HepG2 (cell line): ENCODE measurements around the gene DNAJA1. TPM values are rescaled to one million over a fixed set of nuclear protein-coding genes. Genes with fewer than 3 reads are reported as not detected.

ENCODE experiments used
- ATAC-seq: fragments of 200-7000 bp; cut with Tn5 transposase; 3 replicates; pipeline ENCODE4 v1.9.1; 2020; ENCODE audit warnings: mild to moderate bottlenecking, moderate library complexity
- BruUV-seq: library from RNA; stranded (reverse); fragments of 400-500 nt; replicated peaks from 2 replicates; lab custom pipeline; 2021; lab: Mats Ljungman, UMichigan
- CTCF ChIA-PET: fragments of 300-600 bp; formaldehyde crosslinking; extraction: SDS; loops from one replicate; lab custom pipeline; 2021; ENCODE audit warnings: low total read pairs, inconsistent platforms, low intra/inter-chr PET ratio; lab: Yijun Ruan, JAX
- POLR2A ChIA-PET: fragments of 350-600 bp; sonication (Branson Sonifier 250); formaldehyde crosslinking; loops from one replicate; lab custom pipeline; 2020; ENCODE audit warnings: antibody characterized with exemption, inconsistent platforms; lab: Yijun Ruan, JAX
- DNase-seq: peaks from one replicate; pipeline ENCODE4 v3.0.0-alpha.2; 2015; ENCODE audit warnings: low spot score
- FAIRE-seq: peaks from 3 replicates; lab custom pipeline; 2011; peaks lifted over from hg19 to GRCh38; lab: Jason Lieb, UNC
- H2AFZ ChIP-seq: one replicate; pipeline ENCODE4 v1.6.1; 2011; ENCODE audit warnings: low read length, inconsistent platforms
- H3K27ac ChIP-seq: fragments of 300-600 bp; 3 replicates; pipeline ENCODE4 v1.8.0; 2011; ENCODE audit warnings: mixed run types, mild to moderate bottlenecking, mixed read lengths, low read length, inconsistent platforms; ENCODE audit not compliant: insufficient read depth; ENCODE audit errors: extremely low read length
- H3K27me3 ChIP-seq, 2 experiments: fragments of 200-600 bp in 1 of 2; 2 replicates in 1 of 2; 3 replicates in 1 of 2; pipeline versions ENCODE4 v1.6.0 to v1.8.0; 2011; ENCODE audit warnings: low read length in 2 of 2, mild to moderate bottlenecking in 2 of 2, moderate library complexity in 2 of 2, inconsistent platforms in 1 of 2; ENCODE audit not compliant: insufficient read depth in 2 of 2, control insufficient read depth in 1 of 2
- H3K36me3 ChIP-seq, 2 experiments: fragments of 200-600 bp in 1 of 2; replicated peaks in 1 of 2; 2 replicates in 1 of 2; 3 replicates in 1 of 2; pipeline versions ENCODE4 v1.5.1 to v1.8.0; 2011; ENCODE audit warnings: low read length in 2 of 2, inconsistent platforms in 1 of 2; ENCODE audit not compliant: insufficient read depth in 2 of 2, control insufficient read depth in 1 of 2
- H3K4me1 ChIP-seq: 2 replicates; pipeline ENCODE4 v1.5.1; 2012; ENCODE audit warnings: low read length, inconsistent platforms; ENCODE audit not compliant: insufficient read depth
- H3K4me2 ChIP-seq: 2 replicates; pipeline ENCODE4 v1.6.0; 2011; ENCODE audit warnings: low read depth, low read length, inconsistent platforms
- H3K4me3 ChIP-seq, 3 experiments: fragments of 200-600 bp in 1 of 3; sonication (generic), shearing (Covaris generic) in 1 of 3; replicated peaks in 1 of 3; 2 replicates each; pipeline ENCODE4 v1.5.1; 2011 to 2016; ENCODE audit warnings: low read length in 3 of 3, inconsistent platforms in 2 of 3, low read depth in 2 of 3, mild to moderate bottlenecking in 2 of 3, control low read depth in 1 of 3, mixed read lengths in 1 of 3; ENCODE audit not compliant: insufficient read depth in 1 of 3
- H3K79me2 ChIP-seq: one replicate; pipeline ENCODE4 v1.6.1; 2011; ENCODE audit warnings: low read length, inconsistent platforms; ENCODE audit not compliant: insufficient read depth
- H3K9ac ChIP-seq: 2 replicates; pipeline ENCODE4 v1.6.0; 2011; ENCODE audit warnings: mild to moderate bottlenecking, low read depth, low read length, inconsistent platforms; ENCODE audit not compliant: insufficient read depth
- H3K9me3 ChIP-seq: 2 replicates; pipeline ENCODE4 v1.5.1; 2012; ENCODE audit warnings: mild to moderate bottlenecking, low read length
- H4K20me1 ChIP-seq: 2 replicates; pipeline ENCODE4 v1.6.0; 2011; ENCODE audit warnings: inconsistent platforms, mild to moderate bottlenecking, low read length, moderate library complexity; ENCODE audit not compliant: insufficient read depth
- EEA1 ChIP-seq: sonication (generic); formaldehyde crosslinking; IDR thresholded peaks from 2 replicates; pipeline ENCODE4 v1.5.1; 2020; ENCODE audit warnings: mild to moderate bottlenecking, missing genetic modification reagents, borderline replicate concordance
- FOXO4 ChIP-seq: sonication (generic); formaldehyde crosslinking; conservative IDR thresholded peaks from 2 replicates; pipeline ENCODE4 v1.8.1; 2023; ENCODE audit warnings: missing genetic modification reagents
- GFI1 ChIP-seq: sonication (generic); formaldehyde crosslinking; IDR thresholded peaks from 2 replicates; pipeline ENCODE4 v1.5.0; 2020; ENCODE audit warnings: missing genetic modification reagents, mild to moderate bottlenecking, borderline replicate concordance
- JUNB ChIP-seq: sonication (generic); formaldehyde crosslinking; IDR thresholded peaks from 2 replicates; pipeline ENCODE4 v1.8.0; 2022; ENCODE audit warnings: missing genetic modification reagents, mild to moderate bottlenecking, borderline replicate concordance
- RBFOX2 ChIP-seq: fragments of 200-400 bp; formaldehyde crosslinking; IDR thresholded peaks from 2 replicates; pipeline ENCODE4 v1.6.1; 2017; ENCODE audit warnings: low read depth, mild to moderate bottlenecking, low read length
- SRSF1 ChIP-seq: fragments of 200-400 bp; formaldehyde crosslinking; optimal IDR thresholded peaks from 2 replicates; pipeline ENCODE3; 2017; ENCODE audit warnings: mild to moderate bottlenecking, low read depth, low read length, moderate library complexity
- TCF7L2 ChIP-seq: IDR thresholded peaks from 2 replicates; pipeline ENCODE4 v1.6.1; 2011; ENCODE audit warnings: mild to moderate bottlenecking, low read depth, low read length, moderate library complexity
- TOE1 ChIP-seq: sonication (generic); formaldehyde crosslinking; IDR thresholded peaks from 2 replicates; pipeline ENCODE4 v1.4.0; 2020; ENCODE audit warnings: mild to moderate bottlenecking, missing genetic modification reagents
- ZNF441 ChIP-seq: sonication (generic); formaldehyde crosslinking; IDR thresholded peaks from 2 replicates; pipeline ENCODE4 v1.7.0; 2021; ENCODE audit warnings: missing genetic modification reagents, borderline replicate concordance
- ZNF724P ChIP-seq: sonication (generic); formaldehyde crosslinking; IDR thresholded peaks from 2 replicates; pipeline ENCODE4 v1.8.0; 2022; ENCODE audit warnings: missing genetic modification reagents, borderline replicate concordance
- ZNF770 ChIP-seq: sonication (generic); formaldehyde crosslinking; IDR thresholded peaks from 2 replicates; pipeline ENCODE4 v1.5.0; 2020; ENCODE audit warnings: mild to moderate bottlenecking, missing genetic modification reagents
- ZNF777 ChIP-seq: sonication (generic); formaldehyde crosslinking; IDR thresholded peaks from 2 replicates; pipeline ENCODE4 v1.4.0; 2020; ENCODE audit warnings: missing genetic modification reagents
- WGBS: methylation state at CpG from one replicate; pipeline ENCODE4 v1.1.6; 2017; ENCODE audit warnings: low lambda C conversion rate; 5-methylcytosine and 5-hydroxymethylcytosine counted together
- in situ Hi-C: cut with HindIII; loops from 2 replicates; pipeline ENCODE4 v1.10.0; 2017; ENCODE audit warnings: low pct_unique_long_range_greater_than_20kb; ENCODE audit not compliant: extremely low pct_ligation_motif_present
- intact Hi-C: fragments of 100-400 bp; cut with micrococcal nuclease; formaldehyde crosslinking; loops from one replicate; pipeline ENCODE4 v1.10.0; 2022; ENCODE audit not compliant: unreplicated experiment
- polyA plus RNA-seq, 8 experiments: library from polyadenylated mRNA; depleted of rRNA in 3 of 8; stranded (reverse) in 7 of 8; unstranded in 1 of 8; fragments of >200 nt; fragmentation: Illumina TruSeq in 4 of 8; extraction: Trizol in 4 of 8; gene quantifications; 2 replicates each; pipeline versions ENCODE4 v1.2.1 to v1.2.3, GENCODE V29; 2011 to 2016; ENCODE audit warnings: low read depth in 4 of 8, missing spikeins in 1 of 8, mixed read lengths in 1 of 8; ENCODE audit not compliant: insufficient read depth in 1 of 8
- total RNA-seq, 5 experiments: library from RNA; depleted of rRNA; stranded (reverse); fragments of >200 nt; fragmentation: Illumina TruSeq; extraction: Trizol; gene quantifications; 2 replicates each; pipeline ENCODE4 v1.2.3, GENCODE V29; 2016; ENCODE audit warnings: low read depth in 1 of 5

Gene DNAJA1
- total and polyA plus RNA-seq, 2 of the 13 experiments (the other 11 are each of a cell fraction or from before 2014, with no cell fraction given) = 95.9 to 306 TPM

- ATAC-seq (no peak), DNase-seq (no peak), FAIRE-seq (no peak)
- Histone ChIP-seq H3K9ac (peak overlapping the region; percentile 100), H2AFZ (no peak overlapping the region), H3K9me3 (no peaks in the 10 kb centered on the region), H4K20me1 (peaks cover 29% of the 10 kb centered on the region), H3K27ac (peak overlapping the region; percentile 96), H3K36me3 (peaks cover 5 to 14% of the 10 kb centered on the region in 2 experiments; a peak in 3 of 5 replicates), H3K27me3 (no peaks in the 10 kb centered on the region; a peak in 2 of 5 replicates), H3K4me3 (peak overlapping the region; percentile 98 to 100 (median 100); a peak in 5 of 6 replicates), H3K79me2 (peaks cover 67% of the 10 kb centered on the region), H3K4me1 (peaks cover 49% of the 10 kb centered on the region), H3K4me2 (peak overlapping the region; percentile 92)
- whole genome bisulfite sequencing = 87% methylated on average over 4 of the region's 4 CpGs
- ChIA-PET CTCF (no interaction called here), POLR2A (interaction anchor here (1.6 to 3.3 kb wide), 2 partner anchors 10 to 473 kb away, joined by 9 to 38 read pairs; no protein-coding TSS in a partner anchor)
- 0 out of 2 replicates have a peak, but pooled peaks have one; percentile 40 for TF ChIP-seq RBFOX2
- TF ChIP-seq TCF7L2 = no peak
- intact Hi-C loops (loop anchor here (2.0 kb wide), 1 partner anchor 23 kb away; the partner anchor contains the start of gene APTX), in situ Hi-C loops (no loop called here)
- TSS peak; percentile 61 for BruUV-seq
Observed at GRCh38 chr9:33023661-33024060, 1.4 kb upstream of the DNAJA1 start.

GRCh38 chr9:33024126-33024965, 727 bp upstream of the DNAJA1 start:
- peaks cover 56% of the 10 kb centered on the region for H3K4me1 ChIP-seq
- no peaks in the 10 kb centered on the region; a peak in 2 of 5 replicates for H3K27me3 ChIP-seq
- ATAC-seq = peak; percentile 35
- DNase-seq = peak; percentile 16
- ChIA-PET CTCF (no interaction called here), POLR2A (interaction anchor here (0.6 to 3.3 kb wide), 28 partner anchors 8 to 1133 kb away, joined by 3 to 38 read pairs (median 5); partner anchors contain the start of genes ACO1, APTX, B4GALT1 and BAG1)
- no peak overlapping the region for H2AFZ ChIP-seq
- peaks cover 7 to 14% of the 10 kb centered on the region in 2 experiments; a peak in 4 of 5 replicates for H3K36me3 ChIP-seq
- FAIRE-seq = no peak
- H3K4me2 ChIP-seq = peak overlapping the region; percentile 92
- intact Hi-C loops = loop anchor here (2.0 kb wide), 1 partner anchor 24 kb away; the partner anchor contains the start of gene APTX
- peak overlapping the region; percentile 98 to 100 (median 100) for H3K4me3 ChIP-seq
- in situ Hi-C loops = no loop called here
- peak overlapping the region; percentile 100 for H3K9ac ChIP-seq
- H4K20me1 ChIP-seq = peaks cover 35% of the 10 kb centered on the region
- no peaks in the 10 kb centered on the region for H3K9me3 ChIP-seq
- peaks cover 74% of the 10 kb centered on the region for H3K79me2 ChIP-seq
- H3K27ac ChIP-seq = peak overlapping the region; percentile 96
- BruUV-seq = no TSS peak
- 21% methylated on average over 24 of the region's 33 CpGs for WGBS
- TF ChIP-seq FOXO4 (CRISPR knock-in tag) (0 out of 2 replicates have a peak, but pooled peaks have one; percentile 44), GFI1 (CRISPR knock-in tag) (0 out of 2 replicates have a peak, but pooled peaks have one; percentile 26), ZNF777 (CRISPR knock-in tag) (0 out of 2 replicates have a peak, but pooled peaks have one; percentile 3), ZNF724P (CRISPR knock-in tag) (peak; percentile 10; the same call in 1 of the 2 replicates), EEA1 (CRISPR knock-in tag) (no peak), ZNF770 (0 out of 2 replicates have a peak, but pooled peaks have one; percentile 15), SRSF1 (peak; percentile 69), JUNB (no peak; the same call in 1 of the 2 replicates), TOE1 (CRISPR knock-in tag) (no peak), ZNF441 (peak; percentile 2; the same call in 1 of the 2 replicates)
